Right renal cortex interstitium (tissue), 3 donors: ENCODE data around the gene NDST3. TPM values are rescaled to one million over a fixed set of nuclear protein-coding genes. Genes with fewer than 3 reads are reported as not detected.
"Not testable (repeated sequence)": the region's sequence is repeated elsewhere in the genome, so short reads cannot be mapped to it uniquely, and the experiment has no call there.

Source experiments
- DNase-seq, 3 donors: peaks; one replicate each; pipeline ENCODE4 v3.0.0-alpha.2; 2013; ENCODE audit warnings: low read depth in 3 of 3, low spot score in 2 of 3
- polyA plus RNA-seq, 3 donors: library from polyadenylated mRNA; unstranded; fragments of 120-200 nt; gene quantifications; one replicate each; pipeline ENCODE4 v1.2.1, GENCODE V29; 2013; ENCODE audit not compliant: insufficient read length in 3 of 3

The NDST3 gene
- polyA plus RNA-seq, 3 donors, result 2.7 to 3.7 (median 3.4) TPM

- no peak for DNase-seq
Observed at GRCh38 chr4:118296729-118297128, 262.4 kb downstream of the NDST3 start.

GRCh38 chr4:118299619-118300018 lies 265.3 kb downstream of the NDST3 start:
- not testable (repeated sequence) for DNase-seq

GRCh38 chr4:118307643-118308042 lies 273.4 kb downstream of the NDST3 start:
- no peak for DNase-seq
